Measurements from ENCODE around the gene CHGA.

DNA sequence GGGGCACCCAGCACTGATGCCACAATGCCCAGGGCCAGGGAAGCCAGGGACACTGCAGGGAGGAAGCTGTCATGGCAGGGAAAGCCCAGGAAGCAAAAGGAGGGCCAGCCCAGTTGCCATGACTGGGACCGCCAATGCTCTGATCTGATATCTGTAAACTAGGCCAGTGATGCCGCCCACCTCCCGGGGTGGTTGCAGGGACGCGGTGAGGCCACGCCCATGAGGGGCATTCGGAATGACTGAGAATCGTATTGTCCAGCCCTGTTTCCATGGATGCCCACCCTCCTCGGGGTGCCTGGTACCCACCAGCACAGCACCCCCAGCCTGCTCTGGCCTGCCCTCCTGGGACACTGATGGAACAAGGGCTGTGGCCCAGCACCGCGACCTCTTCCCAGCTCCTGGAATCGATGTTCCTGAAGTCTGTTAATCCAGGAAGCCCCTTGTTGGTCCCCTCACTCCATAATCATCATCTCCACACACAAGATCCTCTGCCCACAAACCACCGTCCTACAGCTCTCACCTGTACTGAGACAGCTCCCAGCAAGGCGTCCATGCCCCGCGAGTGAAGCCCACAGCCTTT is 48.7 kb downstream of the CHGA start:
- TF ChIP-seq, protein P1, sequence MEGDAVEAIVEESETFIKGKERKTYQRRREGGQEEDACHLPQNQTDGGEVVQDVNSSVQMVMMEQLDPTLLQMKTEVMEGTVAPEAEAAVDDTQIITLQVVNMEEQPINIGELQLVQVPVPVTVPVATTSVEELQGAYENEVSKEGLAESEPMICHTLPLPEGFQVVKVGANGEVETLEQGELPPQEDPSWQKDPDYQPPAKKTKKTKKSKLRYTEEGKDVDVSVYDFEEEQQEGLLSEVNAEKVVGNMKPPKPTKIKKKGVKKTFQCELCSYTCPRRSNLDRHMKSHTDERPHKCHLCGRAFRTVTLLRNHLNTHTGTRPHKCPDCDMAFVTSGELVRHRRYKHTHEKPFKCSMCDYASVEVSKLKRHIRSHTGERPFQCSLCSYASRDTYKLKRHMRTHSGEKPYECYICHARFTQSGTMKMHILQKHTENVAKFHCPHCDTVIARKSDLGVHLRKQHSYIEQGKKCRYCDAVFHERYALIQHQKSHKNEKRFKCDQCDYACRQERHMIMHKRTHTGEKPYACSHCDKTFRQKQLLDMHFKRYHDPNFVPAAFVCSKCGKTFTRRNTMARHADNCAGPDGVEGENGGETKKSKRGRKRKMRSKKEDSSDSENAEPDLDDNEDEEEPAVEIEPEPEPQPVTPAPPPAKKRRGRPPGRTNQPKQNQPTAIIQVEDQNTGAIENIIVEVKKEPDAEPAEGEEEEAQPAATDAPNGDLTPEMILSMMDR (IDR thresholded peaks at IDR 0.05): no peak
- TF ChIP-seq POLR2A (IDR thresholded peaks at IDR 0.05): no peak

Measured in right lobe of liver (tissue), 4 donors.